GM08714 (cell line): ENCODE data around the gene LGALS14.

Experiments
- H3K4me3 ChIP-seq: fragments of 200-500 bp; sonication (Bioruptor generic); 2 replicates; pipeline ENCODE4 v1.5.1; 2014; ENCODE audit warnings: mild to moderate bottlenecking, low read length, inconsistent platforms
- ZNF274 ChIP-seq: IDR thresholded peaks from 2 replicates; pipeline ENCODE4 v1.6.1; 2012; ENCODE audit warnings: mild to moderate bottlenecking, low read depth, low read length

LGALS14 gene

DNA sequence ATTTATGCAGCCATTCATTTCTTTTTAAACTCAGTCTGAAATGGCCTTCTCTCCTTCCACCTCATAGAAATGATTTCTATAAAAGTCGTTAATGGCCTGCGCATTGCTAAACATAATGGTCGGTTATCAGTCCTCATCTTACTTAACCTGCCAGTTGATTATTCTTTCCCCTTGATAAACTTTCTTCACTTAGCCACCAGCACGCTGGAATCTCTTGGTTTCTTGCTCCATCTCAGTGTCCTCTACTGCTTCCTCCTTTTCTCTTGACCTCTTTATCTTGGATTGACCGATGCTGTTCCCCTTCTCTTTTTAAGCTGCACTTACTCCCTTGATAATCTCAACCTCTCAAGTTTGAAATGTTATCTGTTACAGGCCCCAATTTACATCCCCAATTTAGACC, 45.7 kb downstream of the LGALS14 start:
- H3K4me3 ChIP-seq: no peak overlapping the region
- TF ChIP-seq ZNF274: no peak

DNA sequence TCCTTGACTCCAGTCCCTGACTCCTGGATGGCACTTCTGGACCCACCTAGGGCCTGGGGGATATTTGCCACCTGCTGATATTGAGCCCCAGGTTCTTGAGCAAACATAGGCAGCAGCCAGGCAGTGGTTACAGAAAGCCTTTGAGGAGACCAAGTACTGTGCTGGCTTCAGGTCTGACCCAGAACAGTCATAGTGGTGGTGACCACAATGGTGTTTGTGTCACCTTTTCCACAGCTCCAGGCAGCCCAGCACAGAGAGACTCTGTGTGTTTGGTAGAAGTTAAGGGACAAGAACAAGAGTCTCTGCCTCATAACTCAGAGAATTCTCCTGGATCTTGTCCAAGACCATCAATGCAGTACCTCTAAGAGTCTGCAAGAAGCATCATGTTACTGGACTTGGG, 48.1 kb downstream of the LGALS14 start:
- H3K4me3 ChIP-seq: no peak overlapping the region
- TF ChIP-seq ZNF274: no peak

DNA sequence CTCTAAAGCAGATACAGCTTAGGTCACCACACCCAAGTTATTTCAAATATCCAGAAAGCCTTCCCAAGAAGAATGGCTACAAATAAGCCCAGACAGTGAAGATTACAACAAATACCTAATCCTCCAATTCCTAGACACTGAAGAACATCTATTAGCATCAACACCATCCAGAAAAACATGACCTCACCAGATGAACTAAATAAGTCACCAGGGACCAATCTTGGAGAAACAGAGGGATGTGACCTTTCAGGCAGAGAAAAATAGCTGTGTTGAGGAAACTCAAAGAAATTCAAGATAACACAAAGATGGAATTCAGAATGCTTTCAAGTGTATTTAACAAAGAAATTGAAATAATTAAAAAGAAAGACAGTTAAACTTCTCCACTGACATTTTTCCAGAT, 48.5 kb downstream of the LGALS14 start:
- no peak for TF ChIP-seq ZNF274
- no peak overlapping the region for H3K4me3 ChIP-seq

DNA sequence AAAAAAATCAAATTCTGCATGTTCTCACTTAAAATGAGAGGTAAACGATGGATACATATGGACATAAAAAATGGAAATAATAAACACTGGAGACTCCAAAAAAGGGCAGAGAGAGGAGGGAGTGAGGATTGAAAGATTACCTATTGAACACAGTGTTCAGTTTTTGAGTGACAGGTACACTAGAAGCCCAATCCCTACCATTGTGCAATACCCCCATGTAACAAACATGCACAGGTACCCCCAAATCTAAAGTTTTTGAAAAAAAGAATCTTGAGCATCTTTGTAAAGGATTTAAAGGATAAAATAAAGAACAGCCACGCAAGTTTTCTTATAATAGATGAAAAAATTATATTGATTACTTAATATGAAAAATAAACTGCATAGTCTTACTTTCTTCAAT, 50.3 kb downstream of the LGALS14 start:
- no peak for TF ChIP-seq ZNF274
- H3K4me3 ChIP-seq: no peak overlapping the region

DNA sequence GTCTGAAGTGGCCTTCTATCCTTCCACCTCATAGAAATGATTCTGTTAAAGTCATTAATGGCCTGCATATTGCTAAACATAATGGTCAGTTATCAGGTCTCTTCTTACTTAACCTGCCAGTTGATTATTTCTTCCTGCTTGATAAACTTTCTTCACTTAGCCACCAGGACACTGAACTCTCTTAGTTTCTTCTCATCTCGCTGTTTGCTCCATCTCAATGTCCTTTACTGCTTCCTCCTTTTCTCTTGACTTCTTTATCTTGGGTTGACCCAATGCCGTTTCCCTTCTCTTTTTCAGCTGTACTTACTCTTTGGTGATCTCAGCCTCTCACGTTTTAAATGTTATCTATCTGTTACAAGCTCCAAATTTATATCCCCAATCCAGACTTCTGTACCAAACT, 50.7 kb downstream of the LGALS14 start:
- no peak for TF ChIP-seq ZNF274
- H3K4me3 ChIP-seq: no peak overlapping the region
